HG03064 (cell line): Measurements from ENCODE around the gene TFEB.

Experiments used
- ATAC-seq: cut with Tn5 transposase; IDR thresholded peaks from one replicate; pipeline ENCODE4 v1.9.1; 2021; ENCODE audit warnings: low read depth; ENCODE audit not compliant: unreplicated experiment

The TFEB gene

DNA sequence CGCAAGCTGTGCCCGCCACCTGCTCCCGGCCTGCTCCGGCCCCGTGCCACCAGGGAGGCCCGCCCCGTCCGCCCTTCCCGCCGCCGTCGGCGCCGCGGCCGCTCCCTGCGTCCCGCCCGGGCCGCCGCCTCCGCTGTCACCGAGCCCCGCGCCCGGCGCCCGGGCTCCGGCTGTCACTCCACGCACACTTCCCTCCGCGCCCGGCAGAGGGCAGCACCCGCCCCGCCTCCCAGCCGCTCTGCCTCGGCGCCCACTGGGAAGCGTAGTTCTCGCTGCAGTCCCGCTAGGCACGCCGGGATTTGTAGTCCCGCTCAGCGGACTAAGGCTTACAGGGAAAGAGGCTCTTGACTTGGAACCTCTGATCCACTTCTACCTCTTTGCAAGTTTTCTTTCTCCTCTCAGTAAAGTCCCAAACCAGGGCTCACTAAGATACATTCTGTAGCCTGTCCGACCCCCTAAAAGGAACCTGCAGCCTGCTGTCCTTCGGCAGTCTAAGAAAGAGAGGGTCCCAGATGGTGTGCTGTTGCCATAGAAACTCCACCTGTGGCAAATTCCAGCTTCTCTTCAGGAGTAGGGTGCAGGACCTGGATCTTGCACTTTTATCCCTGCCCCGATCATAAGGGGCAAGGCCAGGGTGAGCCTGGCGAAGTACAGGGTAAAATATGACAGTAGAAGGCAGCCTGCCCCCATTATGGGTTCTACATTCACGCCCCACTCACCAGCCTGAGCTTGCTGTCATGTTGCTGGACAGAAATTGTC lies at the start of gene TFEB:
TFEB (minus strand) TSS at position 182 of the 759 bp plus-strand sequence. CDS start 44,395 bp downstream, outside the sequence.
- peak; percentile 40 for ATAC-seq

GRCh38 chr6:41784581-41785171 lies 49.3 kb upstream of the TFEB start:
- no peak for ATAC-seq

DNA sequence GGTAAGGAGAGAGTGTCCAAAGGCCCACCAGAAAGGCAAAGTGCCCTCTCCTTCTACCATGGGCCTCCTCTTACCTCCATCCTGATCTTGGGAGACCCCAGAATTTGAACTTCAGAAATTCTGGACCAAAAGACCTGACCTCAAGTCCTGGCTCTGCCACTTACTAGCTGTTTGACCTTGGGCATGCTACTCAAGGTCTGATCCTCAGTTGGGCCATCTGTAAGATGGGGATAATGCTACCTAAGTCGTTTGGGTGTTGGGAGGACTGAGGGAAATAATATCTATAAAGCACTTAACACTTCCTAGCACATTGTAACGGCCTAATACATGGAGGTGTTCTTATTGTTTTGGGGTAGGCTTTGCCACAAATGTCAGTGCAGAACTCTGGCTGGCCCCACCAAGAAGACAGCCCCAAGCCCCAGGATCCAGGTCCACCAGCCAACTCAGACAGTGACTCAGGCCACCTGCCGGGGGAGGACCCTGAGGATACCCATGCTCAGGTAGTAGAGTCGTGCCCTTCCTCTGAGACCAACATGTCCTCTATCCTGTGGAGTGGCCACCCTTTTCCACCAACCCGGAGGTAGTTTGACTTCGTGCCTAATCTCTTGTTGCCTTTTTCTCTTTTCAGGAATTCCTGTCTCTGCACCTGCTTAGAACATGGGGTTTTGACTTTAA lies 47.8 kb upstream of the TFEB start:
- no peak for ATAC-seq

DNA sequence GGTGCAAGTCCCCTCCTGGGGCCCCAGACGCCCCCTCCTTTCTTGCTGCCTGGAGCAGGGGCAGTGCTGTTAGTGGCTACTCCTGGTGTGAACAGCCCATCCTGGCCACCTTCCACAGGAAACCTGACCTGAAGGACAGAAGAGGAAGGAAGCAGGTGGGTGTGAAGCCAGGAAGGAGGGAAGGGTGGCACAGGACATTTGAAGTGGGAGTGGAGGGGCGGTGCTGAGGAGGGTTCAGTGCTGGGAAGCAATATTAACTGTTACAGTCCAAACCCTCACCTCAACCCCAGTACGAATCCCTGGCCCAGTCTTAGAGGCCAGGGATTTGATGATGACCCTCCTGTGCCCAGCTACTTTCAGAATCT lies 45.9 kb upstream of the TFEB start:
- no peak for ATAC-seq

DNA sequence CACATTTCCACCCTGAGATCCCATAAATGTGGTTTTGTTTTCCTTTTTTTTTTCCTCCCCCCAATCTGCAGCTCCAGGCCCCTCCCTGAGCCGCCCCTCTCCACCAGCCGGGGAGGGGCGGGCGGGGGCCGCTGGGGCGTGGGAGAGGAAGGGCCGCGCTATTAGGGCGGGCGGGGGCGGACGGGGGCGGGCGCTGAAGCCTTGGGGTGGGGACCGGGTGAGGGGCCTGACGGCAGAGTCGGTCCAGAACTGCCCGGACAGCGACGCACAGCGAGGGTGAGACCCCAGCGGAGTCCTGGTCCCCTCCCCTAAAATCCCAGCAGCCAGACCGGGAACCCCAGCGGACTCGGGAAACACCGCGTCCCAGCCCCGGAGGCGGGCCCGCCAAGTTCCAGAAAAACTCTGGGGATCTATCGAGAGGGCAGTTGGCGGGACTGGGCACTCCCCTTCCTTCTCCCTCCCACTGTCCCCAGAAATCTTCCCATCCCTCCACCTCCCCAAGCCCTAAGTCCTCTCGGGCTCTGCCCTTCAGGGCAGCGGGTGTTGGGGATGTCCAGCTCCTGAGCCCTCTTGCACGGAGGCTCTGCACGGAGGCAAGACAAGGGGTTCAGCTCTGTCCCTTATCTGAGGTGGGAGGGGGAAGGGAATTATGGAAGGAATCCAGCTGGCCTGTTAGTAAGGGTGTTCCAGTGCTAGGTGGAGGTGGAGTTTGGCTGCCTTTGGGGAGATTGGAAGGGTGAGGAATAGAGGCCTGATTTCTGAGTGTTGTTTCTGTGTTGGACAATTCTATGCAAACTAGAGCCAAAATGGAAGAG lies 45.4 kb upstream of the TFEB start, which contains the start of gene PRICKLE4:
PRICKLE4 (plus strand) TSS at position 232 of the 815 bp plus-strand sequence. CDS start 2,692 bp downstream, outside the sequence.
- no peak for ATAC-seq

- peak; percentile 95 for ATAC-seq
Measured at GRCh38 chr6:41779788-41780550, 44.6 kb upstream of the TFEB start, which contains the start of gene FRS3. Gene FRS3 (minus strand): TSS chr6:41779900. CDS start chr6:41776987, 2,913 bp downstream.

DNA sequence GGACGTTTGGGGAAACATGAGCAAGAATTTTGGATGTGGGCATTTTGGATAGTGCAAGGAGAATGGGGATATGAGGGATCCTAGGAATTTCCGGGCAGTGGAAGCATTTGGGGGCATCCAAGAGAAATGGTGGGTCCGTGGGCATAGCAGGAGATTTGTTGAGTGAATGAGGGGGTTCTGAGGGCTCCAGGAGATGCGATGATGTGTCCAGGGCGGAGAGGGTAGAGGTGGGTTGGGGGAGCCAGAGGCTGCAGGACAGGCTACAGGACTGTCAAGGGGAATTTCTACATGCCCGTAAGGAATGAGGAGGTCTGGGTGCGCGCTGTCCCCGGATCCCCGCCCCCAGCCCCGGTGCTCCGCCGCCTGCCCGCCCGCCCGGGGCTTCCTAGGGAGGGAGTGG lies 43.9 kb upstream of the TFEB start:
- no peak for ATAC-seq

GRCh38 chr6:41778895-41779294 lies 43.5 kb upstream of the TFEB start:
- no peak for ATAC-seq

GRCh38 chr6:41777551-41778285 lies 42.3 kb upstream of the TFEB start:
- no peak for ATAC-seq

DNA sequence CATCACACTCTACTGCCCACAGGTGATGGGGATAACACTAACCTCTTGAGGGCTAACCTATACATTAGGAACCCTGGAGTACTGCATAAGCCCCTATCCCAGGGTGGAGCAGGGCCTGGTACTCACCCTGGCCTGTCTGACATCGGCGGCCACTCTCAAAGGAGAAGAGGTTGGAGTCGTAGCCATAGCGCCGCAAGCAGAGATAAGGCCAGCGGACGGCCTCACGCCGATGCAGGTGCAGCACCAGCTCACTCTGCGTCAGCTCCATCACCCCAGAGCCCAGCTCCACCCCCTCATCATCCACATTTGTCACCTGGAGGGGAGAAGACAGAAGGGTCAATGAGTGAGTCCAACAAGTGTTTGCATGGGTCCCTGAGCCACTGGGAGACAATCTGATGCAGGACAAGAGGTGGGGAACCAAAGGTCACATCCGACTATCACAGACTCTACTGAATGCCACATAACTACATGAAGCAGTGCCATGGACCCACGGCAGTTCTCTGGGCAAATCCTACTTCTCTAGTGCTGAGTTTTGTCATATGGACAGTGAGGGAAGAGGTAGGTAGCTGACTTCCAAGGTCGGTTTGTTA lies 40.0 kb upstream of the TFEB start:
- ATAC-seq, result no peak

- ATAC-seq, result no peak
Measured at GRCh38 chr6:41774841-41775240, 39.4 kb upstream of the TFEB start.

DNA sequence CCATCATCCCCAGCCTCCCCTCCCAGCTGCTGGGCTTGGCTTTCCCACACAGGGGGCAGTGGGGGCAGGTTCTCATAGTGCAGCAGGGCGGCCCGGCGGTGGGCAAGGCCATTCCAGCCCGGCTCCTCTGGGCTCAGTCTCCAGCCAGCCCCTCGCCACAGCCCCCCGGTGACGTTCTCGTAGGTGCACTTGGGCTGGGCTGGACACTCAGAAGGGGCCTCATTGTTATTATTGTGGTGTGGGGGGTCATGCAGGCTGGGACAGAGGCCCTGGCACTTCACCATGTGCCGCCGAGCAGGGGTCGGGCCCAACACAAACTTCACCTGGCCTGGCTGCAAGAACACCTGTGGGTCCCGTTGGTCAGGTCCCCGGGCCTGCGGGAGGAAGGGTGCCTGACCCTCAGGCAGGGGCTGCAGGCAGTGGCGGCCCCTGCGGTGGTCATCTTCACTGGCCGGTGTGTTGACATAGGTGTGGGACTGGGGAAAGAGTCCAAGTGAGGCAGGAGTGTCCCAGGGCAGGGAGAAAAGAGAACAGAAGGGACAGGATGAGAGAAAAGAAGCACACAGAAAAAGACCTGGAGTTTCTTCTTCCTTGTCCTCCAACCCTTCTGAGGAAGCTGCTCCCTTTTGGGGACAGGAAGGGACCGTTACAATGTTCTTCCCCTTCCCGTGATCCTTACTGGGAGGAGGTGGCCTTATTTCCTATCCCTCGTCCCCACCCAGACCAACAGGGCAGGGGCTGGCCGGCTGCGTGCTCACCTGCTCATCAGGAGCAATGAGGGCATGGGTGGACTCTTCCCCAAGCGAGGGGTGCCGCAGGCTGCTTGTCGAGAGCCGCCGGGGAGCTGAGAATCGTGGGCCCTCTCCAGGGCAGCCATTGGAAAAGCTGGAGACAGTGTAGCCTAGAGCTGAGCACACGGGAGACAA lies 35.9 kb upstream of the TFEB start:
- no peak for ATAC-seq

DNA sequence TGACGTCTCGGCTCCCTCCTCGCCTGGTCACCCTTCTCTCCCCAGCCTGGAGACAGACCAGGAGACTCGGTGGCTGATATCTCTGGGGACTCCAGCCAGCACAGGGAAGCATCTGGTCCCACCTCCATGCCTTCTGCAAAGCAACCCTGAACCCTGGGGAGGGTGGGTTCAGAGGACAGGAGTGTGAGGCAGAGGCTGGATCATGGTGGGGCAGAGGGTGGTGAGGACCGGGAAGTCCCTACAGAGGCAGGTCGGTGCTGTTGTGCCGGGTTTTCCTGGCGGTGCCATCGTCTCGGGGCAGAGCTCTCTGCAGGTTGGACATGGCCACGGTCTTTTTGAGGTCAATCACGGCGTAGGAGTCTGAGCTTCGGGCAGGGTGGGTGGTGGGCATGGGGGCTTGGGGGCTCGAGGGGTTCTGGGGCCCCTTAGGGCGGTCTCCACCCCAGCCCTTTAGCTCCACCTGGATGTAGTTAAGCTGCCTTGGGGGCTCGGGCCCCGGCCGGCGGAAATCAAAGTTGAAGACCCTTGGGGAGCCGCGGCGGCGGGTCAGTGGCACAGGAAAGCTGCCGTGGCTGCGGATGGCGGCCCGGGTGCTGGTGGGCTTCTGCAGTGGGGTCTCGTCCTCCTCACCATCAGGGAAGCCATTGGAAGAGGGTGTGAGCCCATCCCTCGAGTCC lies 35.1 kb upstream of the TFEB start:
- ATAC-seq, result no peak

DNA sequence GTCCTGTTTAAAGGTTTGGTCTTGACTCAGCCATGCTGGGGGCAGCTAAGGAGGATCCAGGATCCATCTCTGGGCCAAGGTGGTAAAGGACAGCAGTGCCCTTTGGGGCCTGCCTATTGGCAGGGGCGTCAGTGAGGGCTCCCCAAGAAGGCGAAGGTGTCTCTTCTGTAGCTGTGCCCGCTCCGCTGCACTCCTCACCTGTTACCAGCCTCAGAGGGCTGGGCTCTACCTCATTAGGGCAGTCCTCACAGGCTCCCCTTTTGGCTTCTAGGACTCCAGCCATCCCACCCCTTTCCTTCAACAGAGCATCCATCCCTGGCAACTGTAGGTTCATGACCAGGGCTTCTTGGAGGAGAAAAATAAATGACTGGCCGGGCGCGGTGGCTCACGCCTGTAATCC lies 34.0 kb upstream of the TFEB start:
- ATAC-seq, result no peak

- ATAC-seq, result no peak
Measured at GRCh38 chr6:41768545-41769308, 33.3 kb upstream of the TFEB start.

GRCh38 chr6:41767112-41767833 lies 31.9 kb upstream of the TFEB start:
- ATAC-seq, result no peak
